Measurements from ENCODE around the gene LCORL.

The LCORL gene

GRCh38 chr4:17814140-17814539 lies 207.4 kb downstream of the LCORL start:
- DNase-seq (ENCODE audit: low read depth, low spot score), result peak; percentile 58
- in situ Hi-C loops (cut with HindIII; ENCODE audit: low sequenced_read_pairs), result no loop called here
- H3K4me3 ChIP-seq (ENCODE audit: low read depth, low read length), result no peak overlapping the region
- TF ChIP-seq, protein P1, sequence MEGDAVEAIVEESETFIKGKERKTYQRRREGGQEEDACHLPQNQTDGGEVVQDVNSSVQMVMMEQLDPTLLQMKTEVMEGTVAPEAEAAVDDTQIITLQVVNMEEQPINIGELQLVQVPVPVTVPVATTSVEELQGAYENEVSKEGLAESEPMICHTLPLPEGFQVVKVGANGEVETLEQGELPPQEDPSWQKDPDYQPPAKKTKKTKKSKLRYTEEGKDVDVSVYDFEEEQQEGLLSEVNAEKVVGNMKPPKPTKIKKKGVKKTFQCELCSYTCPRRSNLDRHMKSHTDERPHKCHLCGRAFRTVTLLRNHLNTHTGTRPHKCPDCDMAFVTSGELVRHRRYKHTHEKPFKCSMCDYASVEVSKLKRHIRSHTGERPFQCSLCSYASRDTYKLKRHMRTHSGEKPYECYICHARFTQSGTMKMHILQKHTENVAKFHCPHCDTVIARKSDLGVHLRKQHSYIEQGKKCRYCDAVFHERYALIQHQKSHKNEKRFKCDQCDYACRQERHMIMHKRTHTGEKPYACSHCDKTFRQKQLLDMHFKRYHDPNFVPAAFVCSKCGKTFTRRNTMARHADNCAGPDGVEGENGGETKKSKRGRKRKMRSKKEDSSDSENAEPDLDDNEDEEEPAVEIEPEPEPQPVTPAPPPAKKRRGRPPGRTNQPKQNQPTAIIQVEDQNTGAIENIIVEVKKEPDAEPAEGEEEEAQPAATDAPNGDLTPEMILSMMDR (IDR thresholded peaks at IDR 0.05; ENCODE audit: low read depth, low read length), result no peak

- in situ Hi-C loops (cut with HindIII; ENCODE audit: low sequenced_read_pairs), result no loop called here
- peak overlapping the region; percentile 98 for H3K4me3 ChIP-seq (ENCODE audit: low read depth, low read length)
- peak; percentile 38 for DNase-seq (ENCODE audit: low read depth, low spot score)
- TF ChIP-seq, protein P1 (IDR thresholded peaks at IDR 0.05; ENCODE audit: low read depth, low read length), result no peak
Observed at GRCh38 chr4:17812801-17813200, 208.8 kb downstream of the LCORL start.

GRCh38 chr4:17812125-17812524 lies 209.4 kb downstream of the LCORL start:
- peak overlapping the region; percentile 98 for H3K4me3 ChIP-seq (ENCODE audit: low read depth, low read length)
- TF ChIP-seq, protein P1 (IDR thresholded peaks at IDR 0.05; ENCODE audit: low read depth, low read length), result no peak
- in situ Hi-C loops (cut with HindIII; ENCODE audit: low sequenced_read_pairs), result no loop called here
- no peak for DNase-seq (ENCODE audit: low read depth, low spot score)

DNA sequence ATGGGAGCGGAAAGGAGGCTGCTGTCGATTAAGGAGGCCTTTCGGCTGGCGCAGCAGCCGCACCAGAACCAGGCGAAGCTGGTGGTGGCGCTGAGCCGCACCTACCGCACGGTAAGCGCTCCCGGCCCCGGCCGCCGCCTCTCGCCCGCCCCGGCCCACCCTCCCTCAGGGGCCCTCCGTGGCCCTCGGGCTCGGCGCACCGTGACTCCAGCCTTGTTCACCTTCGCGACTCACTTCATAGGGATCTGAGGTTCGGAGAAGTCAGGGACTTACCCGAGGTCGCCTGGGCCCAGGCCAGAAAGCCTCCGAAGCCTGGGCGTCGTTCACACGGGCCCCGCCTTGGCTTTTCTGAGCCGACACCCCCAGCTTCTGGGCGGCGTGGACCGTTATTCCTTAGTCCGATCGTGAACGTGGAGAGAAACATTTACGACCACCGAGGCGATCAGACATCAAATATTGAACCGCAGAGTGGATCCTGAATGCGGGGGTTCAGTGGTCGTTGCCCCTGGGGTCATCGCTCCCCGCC lies 210.4 kb downstream of the LCORL start:
- H3K4me3 ChIP-seq (ENCODE audit: low read depth, low read length), result peak overlapping the region; percentile 98
- in situ Hi-C loops (cut with HindIII; ENCODE audit: low sequenced_read_pairs), result no loop called here
- TF ChIP-seq, protein P1 (IDR thresholded peaks at IDR 0.05; ENCODE audit: low read depth, low read length), result no peak
- DNase-seq (ENCODE audit: low read depth, low spot score), result no peak

DNA sequence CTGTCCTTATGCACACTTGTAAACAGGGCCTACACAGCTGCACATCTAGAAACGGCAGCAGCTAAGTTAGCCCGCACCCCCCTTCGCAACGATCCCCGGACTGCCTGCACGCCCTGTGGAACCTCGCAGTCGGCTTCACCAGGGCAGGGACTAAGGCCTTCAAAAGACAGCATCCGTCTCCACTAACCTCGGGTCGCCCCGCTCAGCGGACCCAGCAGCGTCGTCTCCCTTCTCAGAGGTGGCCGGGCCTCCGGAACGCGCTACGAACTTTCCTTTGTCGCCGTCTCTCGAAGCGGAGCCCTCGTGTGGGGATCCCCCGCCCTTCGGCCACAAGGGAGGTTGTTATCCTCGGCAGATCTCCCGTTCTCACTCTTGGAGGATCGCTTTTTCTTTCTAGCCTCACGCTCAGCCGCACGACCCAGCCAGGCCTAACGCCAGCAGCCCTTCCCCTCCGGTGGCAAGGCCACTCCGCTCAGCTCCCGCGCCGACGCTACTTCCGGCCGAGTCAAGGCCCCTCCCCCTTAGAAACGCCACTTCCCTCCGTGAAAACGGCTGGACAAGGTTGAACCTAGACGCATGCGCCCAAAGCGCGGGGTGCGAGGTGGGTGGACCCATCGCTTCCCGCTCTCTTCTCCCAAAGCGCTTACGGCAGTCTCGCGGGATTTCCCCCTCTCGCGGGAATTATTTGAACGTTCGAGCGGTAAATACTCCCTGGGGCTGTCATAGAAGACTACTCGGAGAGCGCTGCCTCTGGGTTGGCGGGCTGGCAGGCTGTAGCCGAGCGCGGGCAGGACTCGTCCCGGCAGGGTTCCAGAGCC lies 211.1 kb downstream of the LCORL start, which contains the start of the genes DCAF16 and NCAPG:
Gene DCAF16 (minus strand): TSS at position 498 of the 818 bp plus-strand sequence. CDS start 6,616 bp downstream, outside the sequence.
Gene NCAPG (plus strand): TSS at position 720 of the 818 bp plus-strand sequence. CDS start 99 bp downstream, outside the sequence.
- peak within 1 kb of the TSS; percentile 98 for H3K4me3 ChIP-seq (ENCODE audit: low read depth, low read length)
- peak; percentile 100 for DNase-seq (ENCODE audit: low read depth, low spot score)
- in situ Hi-C loops (cut with HindIII; ENCODE audit: low sequenced_read_pairs), result no loop called here
- TF ChIP-seq, protein P1 (IDR thresholded peaks at IDR 0.05; ENCODE audit: low read depth, low read length), result no peak

DNA sequence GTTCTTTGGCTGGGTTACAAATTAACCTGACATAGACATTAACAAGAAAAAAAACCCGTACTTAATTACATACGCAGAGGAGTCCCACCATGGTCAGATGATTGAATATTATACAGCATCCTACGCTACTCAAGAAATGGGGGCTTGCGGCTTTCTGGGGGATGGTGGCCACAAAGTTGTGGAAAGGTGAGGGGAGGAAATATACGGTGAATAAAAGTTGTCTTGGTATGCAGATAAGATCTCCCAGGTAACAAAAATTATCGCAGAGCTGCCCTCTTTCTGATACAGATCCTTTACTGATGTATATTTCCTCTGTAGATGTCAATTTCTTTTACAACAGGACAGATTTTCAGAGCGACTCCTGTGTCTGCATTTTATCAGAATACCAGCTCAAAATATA lies 211.9 kb downstream of the LCORL start:
- in situ Hi-C loops (cut with HindIII; ENCODE audit: low sequenced_read_pairs), result no loop called here
- TF ChIP-seq, protein P1 (IDR thresholded peaks at IDR 0.05; ENCODE audit: low read depth, low read length), result no peak
- DNase-seq (ENCODE audit: low read depth, low spot score), result no peak
- H3K4me3 ChIP-seq (ENCODE audit: low read depth, low read length), result peak overlapping the region; percentile 98

All from astrocyte of the spinal cord (primary cell).